Muscle of back (tissue), 10 donors: Measurements from ENCODE around the gene CD300LF. TPM values are rescaled to one million over a fixed set of nuclear protein-coding genes. Genes with fewer than 3 reads are reported as not detected.

Experiments used
- polyA plus RNA-seq, 10 donors: library from polyadenylated mRNA; unstranded; fragments of 120-200 nt; gene quantifications; one replicate each; pipeline ENCODE4 v1.2.1, GENCODE V29; 2013; ENCODE audit not compliant: insufficient read length in 10 of 10

The CD300LF gene
- polyA plus RNA-seq, 10 donors, result 0.16 to 0.65 (median 0.35) TPM

Other genes with a start within 250 kb of the CD300LF start
- gene CD300A, start 246.3 kb downstream of the CD300LF start, polyA plus RNA-seq, result 1 to 10 TPM; 1.8 to 3.5 (median 2.2) TPM
- under 1 TPM in 7 of 10 donors, not detected in 3; 0.09 to 0.32 (median 0.20) TPM for gene CD300LB, start 181.4 kb downstream of the CD300LF start, polyA plus RNA-seq
- gene CD300C, start 166.8 kb downstream of the CD300LF start, polyA plus RNA-seq, result 1 to 10 TPM in 1 of 10 donors, under 1 TPM in 8, not detected in 1; 0.34 to 1.1 (median 0.48) TPM
- gene CD300H, start 145.4 kb downstream of the CD300LF start, polyA plus RNA-seq, result under 1 TPM in 1 of 10 donors, not detected in 9; 0.35 TPM
- not detected for gene CD300LD, start 120.6 kb downstream of the CD300LF start, polyA plus RNA-seq
- gene CD300E, start 89.2 kb downstream of the CD300LF start, polyA plus RNA-seq, result under 1 TPM; 0.04 to 0.84 (median 0.25) TPM
- 1 to 10 TPM in 8 of 10 donors, under 1 TPM in 2; 0.38 to 2.6 (median 1.5) TPM for gene RAB37, start 24.3 kb upstream of the CD300LF start, polyA plus RNA-seq
- gene NHERF1, start 35.7 kb upstream of the CD300LF start, polyA plus RNA-seq, result 10 to 100 TPM in 1 of 10 donors, 1 to 10 TPM in 9; 4.9 to 13.4 (median 8.9) TPM
- 10 to 100 TPM; 28.4 to 40.0 (median 33.4) TPM for gene NAT9, start 63.4 kb upstream of the CD300LF start, polyA plus RNA-seq
- gene GRIN2C, start 147.0 kb upstream of the CD300LF start, polyA plus RNA-seq, result 1 to 10 TPM in 5 of 10 donors, under 1 TPM in 5; 0.60 to 1.8 (median 0.99) TPM
- gene FDXR, start 160.1 kb upstream of the CD300LF start, polyA plus RNA-seq, result 1 to 10 TPM; 1.3 to 5.7 (median 2.5) TPM
- under 1 TPM in 2 of 10 donors, not detected in 8; 0.24 to 0.84 TPM for gene FADS6, start 180.7 kb upstream of the CD300LF start, polyA plus RNA-seq
- under 1 TPM in 3 of 10 donors, not detected in 7; 0.04 to 0.69 (median 0.30) TPM for gene USH1G, start 210.3 kb upstream of the CD300LF start, polyA plus RNA-seq
- gene OTOP2, start 211.3 kb upstream of the CD300LF start, polyA plus RNA-seq, result not detected
- gene OTOP3, start 223.0 kb upstream of the CD300LF start, polyA plus RNA-seq, result not detected